ENCODE data around the gene GTPBP4.
"Not testable (repeated sequence)": the region's sequence is repeated elsewhere in the genome, so short reads cannot be mapped to it uniquely, and the experiment has no call there.

GTPBP4 gene

GRCh38 chr10:1024103-1024502, 35.9 kb downstream of the GTPBP4 start:
- no peak for DNase-seq (ENCODE audit: low spot score)

- DNase-seq (ENCODE audit: low spot score), result no peak
Observed at GRCh38 chr10:1025683-1026082, 37.4 kb downstream of the GTPBP4 start, which contains the start of gene IDI2. Gene IDI2, minus strand, starts transcription at chr10:1025859. Its CDS starts 1,136 bp downstream, at chr10:1024723.

- no peak for DNase-seq (ENCODE audit: low spot score)
Observed at GRCh38 chr10:1026578-1026977, 38.3 kb downstream of the GTPBP4 start.

GRCh38 chr10:1029838-1030237, 41.6 kb downstream of the GTPBP4 start:
- no peak for DNase-seq (ENCODE audit: low spot score)

GRCh38 chr10:1033601-1034000, 45.4 kb downstream of the GTPBP4 start:
- no peak for DNase-seq (ENCODE audit: low spot score)

GRCh38 chr10:1034758-1035157, 46.5 kb downstream of the GTPBP4 start:
- no peak for DNase-seq (ENCODE audit: low spot score)

GRCh38 chr10:1035201-1035600, 47.0 kb downstream of the GTPBP4 start:
- DNase-seq (ENCODE audit: low spot score), result no peak

- DNase-seq (ENCODE audit: low spot score), result peak; percentile 52
Observed at GRCh38 chr10:1036341-1036791, 48.1 kb downstream of the GTPBP4 start.

- DNase-seq (ENCODE audit: low spot score), result no peak
Observed at GRCh38 chr10:1037098-1037497, 48.9 kb downstream of the GTPBP4 start.

- DNase-seq (ENCODE audit: low spot score), result not testable (repeated sequence)
Observed at GRCh38 chr10:1038769-1039168, 50.5 kb downstream of the GTPBP4 start.

GRCh38 chr10:1040133-1040532, 51.9 kb downstream of the GTPBP4 start:
- DNase-seq (ENCODE audit: low spot score), result no peak

- DNase-seq (ENCODE audit: low spot score), result no peak
Observed at GRCh38 chr10:1041514-1041913, 53.3 kb downstream of the GTPBP4 start.

- peak; percentile 49 for DNase-seq (ENCODE audit: low spot score)
Observed at GRCh38 chr10:1043532-1043995, 55.3 kb downstream of the GTPBP4 start.

- no peak for DNase-seq (ENCODE audit: low spot score)
Observed at GRCh38 chr10:1044146-1044545, 55.9 kb downstream of the GTPBP4 start.

GRCh38 chr10:1044964-1045363, 56.7 kb downstream of the GTPBP4 start:
- no peak for DNase-seq (ENCODE audit: low spot score)

GRCh38 chr10:1045415-1045814, 57.2 kb downstream of the GTPBP4 start:
- DNase-seq (ENCODE audit: low spot score), result no peak

- DNase-seq (ENCODE audit: low spot score), result no peak
Observed at GRCh38 chr10:1047937-1048336, 59.7 kb downstream of the GTPBP4 start.

GRCh38 chr10:1048349-1048731, 60.1 kb downstream of the GTPBP4 start:
- DNase-seq (ENCODE audit: low spot score), result peak; percentile 47

GRCh38 chr10:1048732-1049424, 60.6 kb downstream of the GTPBP4 start, which contains the start of gene IDI1:
Gene IDI1, minus strand, starts transcription at chr10:1049119. Its CDS starts 116 bp downstream, at chr10:1049003.
- peak; percentile 99 for DNase-seq (ENCODE audit: low spot score)

GRCh38 chr10:1049425-1049958, 61.3 kb downstream of the GTPBP4 start:
- DNase-seq (ENCODE audit: low spot score), result no peak

GRCh38 chr10:1050145-1050544, 61.9 kb downstream of the GTPBP4 start:
- DNase-seq (ENCODE audit: low spot score), result no peak

GRCh38 chr10:1050554-1050953, 62.3 kb downstream of the GTPBP4 start:
- DNase-seq (ENCODE audit: low spot score), result peak; percentile 56

- DNase-seq (ENCODE audit: low spot score), result no peak
Observed at GRCh38 chr10:1054684-1055083, 66.5 kb downstream of the GTPBP4 start.
